Panc1 (cell line): Measurements from ENCODE around the gene HMGN3. TPM values are rescaled to one million over a fixed set of nuclear protein-coding genes. Genes with fewer than 3 reads are reported as not detected.
A peak's percentile ranks its signal among the peaks of the same experiment; 100 is the strongest.

Experiments
- ATAC-seq: fragments of 200-7000 bp; cut with Tn5 transposase; 2 replicates; pipeline ENCODE4 v1.9.1; 2020; ENCODE audit warnings: mild to moderate bottlenecking, moderate library complexity
- BruUV-seq: library from RNA; stranded (reverse); fragments of 400-500 nt; replicated peaks from 2 replicates; lab custom pipeline; 2021; lab: Mats Ljungman, UMichigan
- CTCF ChIA-PET: fragments of 300-600 bp; sonication (Branson Sonifier 250); formaldehyde crosslinking; loops from one replicate; lab custom pipeline; 2022; ENCODE audit warnings: antibody characterized with exemption; lab: Charles Lee
- POLR2A ChIA-PET: fragments of 300-600 bp; sonication (Branson Sonifier 250); formaldehyde crosslinking; loops from one replicate; lab custom pipeline; 2022; ENCODE audit warnings: antibody characterized with exemption; lab: Charles Lee
- DNase-seq: peaks from one replicate; pipeline ENCODE4 v3.0.0-alpha.2; 2010; ENCODE audit warnings: low read depth, low spot score
- H3K27ac ChIP-seq: 2 replicates; pipeline ENCODE4 v1.5.1; 2011; ENCODE audit warnings: mild to moderate bottlenecking, low read length, inconsistent platforms
- H3K27me3 ChIP-seq: fragments of 200-500 bp; sonication (Bioruptor generic); 2 replicates; pipeline ENCODE4 v1.6.0; 2014; ENCODE audit warnings: low read length, inconsistent platforms; ENCODE audit not compliant: control insufficient read depth, insufficient read depth
- H3K36me3 ChIP-seq: fragments of 200-500 bp; sonication (Bioruptor generic); 2 replicates; pipeline ENCODE4 v1.5.1; 2014; ENCODE audit warnings: inconsistent platforms, mild to moderate bottlenecking, low read length, moderate library complexity; ENCODE audit not compliant: control insufficient read depth, insufficient read depth
- H3K4me1 ChIP-seq: 2 replicates; pipeline ENCODE4 v1.5.1; 2011; ENCODE audit warnings: inconsistent platforms, mild to moderate bottlenecking, low read length, moderate library complexity; ENCODE audit not compliant: control insufficient read depth, insufficient read depth
- H3K4me3 ChIP-seq, 2 experiments: 2 replicates each; pipeline ENCODE4 v1.5.1; 2011 to 2012; ENCODE audit warnings: low read depth in 2 of 2, low read length in 2 of 2, mild to moderate bottlenecking in 2 of 2, inconsistent platforms in 1 of 2, moderate library complexity in 1 of 2
- H3K9me3 ChIP-seq: fragments of 200-500 bp; sonication (Bioruptor generic); 2 replicates; pipeline ENCODE4 v1.5.1; 2014; ENCODE audit warnings: low read depth, mild to moderate bottlenecking, inconsistent platforms, low read length, moderate library complexity; ENCODE audit not compliant: control insufficient read depth, insufficient read depth
- CTCF ChIP-seq: fragments of 450-650 bp; IDR thresholded peaks from 2 replicates; pipeline ENCODE4 v1.5.1; 2017; ENCODE audit warnings: mild to moderate bottlenecking
- POLR2AphosphoS5 ChIP-seq: IDR thresholded peaks from 2 replicates; pipeline ENCODE4 v1.6.1; 2012; ENCODE audit warnings: mild to moderate bottlenecking, low read depth, low read length, moderate library complexity
- SIN3A ChIP-seq: IDR thresholded peaks from 2 replicates; pipeline ENCODE4 v1.6.1; 2012; ENCODE audit warnings: low read depth, mild to moderate bottlenecking, low read length, moderate library complexity, borderline replicate concordance; ENCODE audit not compliant: insufficient read depth
- TCF7L2 ChIP-seq: IDR thresholded peaks from 2 replicates; pipeline ENCODE4 v1.6.1; 2011; ENCODE audit warnings: mild to moderate bottlenecking, low read depth, low read length, inconsistent platforms
- in situ Hi-C: cut with HindIII; loops from 2 replicates; pipeline ENCODE4 v1.10.0; 2016; ENCODE audit warnings: low sequenced_read_pairs, low pct_unique_long_range_greater_than_20kb
- intact Hi-C: fragments of 100-400 bp; cut with micrococcal nuclease; formaldehyde crosslinking; loops from one replicate; pipeline ENCODE4 v1.10.0; 2022; ENCODE audit not compliant: unreplicated experiment
- total RNA-seq: library from RNA; stranded (reverse); gene quantifications from one replicate; pipeline ENCODE4 v1.2.1, GENCODE V29; 2021; ENCODE audit not compliant: unreplicated experiment
- TF ChIP-seq, protein P1 (sequence below), 2 experiments: IDR thresholded peaks; 2 replicates each; pipeline ENCODE4 v1.6.1; 2011 to 2012; ENCODE audit warnings: low read depth in 2 of 2, control low read depth in 1 of 2, low read length in 1 of 2, mild to moderate bottlenecking in 1 of 2, moderate library complexity in 1 of 2; ENCODE audit not compliant: insufficient read depth in 1 of 2

The HMGN3 gene
- total RNA-seq, 1 experiment from 2014 or later: 52.0 TPM

DNA sequence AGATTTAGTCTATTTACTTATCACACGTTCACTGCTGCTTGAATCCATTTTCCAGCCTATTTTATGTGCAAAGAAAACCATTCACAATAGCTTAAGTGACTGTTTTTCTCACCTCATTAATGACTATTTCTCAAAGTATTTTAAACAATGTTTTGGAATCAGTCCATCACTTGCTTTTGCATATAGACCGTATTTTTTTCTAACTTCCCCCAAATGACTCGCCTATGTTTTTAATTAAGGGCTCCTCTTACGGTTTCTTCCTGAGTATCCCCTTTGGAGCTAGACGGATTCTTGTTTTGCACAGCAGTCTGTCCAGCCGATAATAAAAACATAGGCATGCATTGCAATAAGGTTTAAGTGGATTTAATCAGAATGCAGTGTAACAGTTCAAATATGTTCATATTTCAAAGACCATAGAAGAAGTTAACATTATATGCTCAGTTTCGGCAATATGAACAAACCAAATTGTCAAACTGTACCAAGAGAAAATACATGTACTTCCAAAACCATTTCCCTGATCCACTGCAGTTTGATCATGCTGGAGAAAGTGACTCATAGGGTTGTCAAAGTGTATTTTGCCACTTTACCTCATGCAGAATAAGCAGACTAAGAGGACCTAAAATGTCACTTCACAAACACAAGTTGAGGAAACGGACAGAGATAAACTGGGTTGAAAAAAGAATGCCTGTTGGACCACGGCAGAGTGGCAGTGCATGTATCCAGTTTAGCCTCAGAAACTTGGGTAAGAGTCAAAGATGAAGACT is 66.4 kb downstream of the HMGN3 start:
- H3K9me3 ChIP-seq: no peaks in the 10 kb centered on the region
- intact Hi-C loops (no loop called here), in situ Hi-C loops (no loop called here)
- H3K36me3 ChIP-seq: no peaks in the 10 kb centered on the region
- BruUV-seq: no TSS peak
- H3K4me1 ChIP-seq: no peaks in the 10 kb centered on the region
- TF ChIP-seq TCF7L2 (no peak), SIN3A (no peak), POLR2AphosphoS5 (no peak), CTCF (no peak)
- TF ChIP-seq, protein P1, sequence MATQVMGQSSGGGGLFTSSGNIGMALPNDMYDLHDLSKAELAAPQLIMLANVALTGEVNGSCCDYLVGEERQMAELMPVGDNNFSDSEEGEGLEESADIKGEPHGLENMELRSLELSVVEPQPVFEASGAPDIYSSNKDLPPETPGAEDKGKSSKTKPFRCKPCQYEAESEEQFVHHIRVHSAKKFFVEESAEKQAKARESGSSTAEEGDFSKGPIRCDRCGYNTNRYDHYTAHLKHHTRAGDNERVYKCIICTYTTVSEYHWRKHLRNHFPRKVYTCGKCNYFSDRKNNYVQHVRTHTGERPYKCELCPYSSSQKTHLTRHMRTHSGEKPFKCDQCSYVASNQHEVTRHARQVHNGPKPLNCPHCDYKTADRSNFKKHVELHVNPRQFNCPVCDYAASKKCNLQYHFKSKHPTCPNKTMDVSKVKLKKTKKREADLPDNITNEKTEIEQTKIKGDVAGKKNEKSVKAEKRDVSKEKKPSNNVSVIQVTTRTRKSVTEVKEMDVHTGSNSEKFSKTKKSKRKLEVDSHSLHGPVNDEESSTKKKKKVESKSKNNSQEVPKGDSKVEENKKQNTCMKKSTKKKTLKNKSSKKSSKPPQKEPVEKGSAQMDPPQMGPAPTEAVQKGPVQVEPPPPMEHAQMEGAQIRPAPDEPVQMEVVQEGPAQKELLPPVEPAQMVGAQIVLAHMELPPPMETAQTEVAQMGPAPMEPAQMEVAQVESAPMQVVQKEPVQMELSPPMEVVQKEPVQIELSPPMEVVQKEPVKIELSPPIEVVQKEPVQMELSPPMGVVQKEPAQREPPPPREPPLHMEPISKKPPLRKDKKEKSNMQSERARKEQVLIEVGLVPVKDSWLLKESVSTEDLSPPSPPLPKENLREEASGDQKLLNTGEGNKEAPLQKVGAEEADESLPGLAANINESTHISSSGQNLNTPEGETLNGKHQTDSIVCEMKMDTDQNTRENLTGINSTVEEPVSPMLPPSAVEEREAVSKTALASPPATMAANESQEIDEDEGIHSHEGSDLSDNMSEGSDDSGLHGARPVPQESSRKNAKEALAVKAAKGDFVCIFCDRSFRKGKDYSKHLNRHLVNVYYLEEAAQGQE (IDR thresholded peaks at IDR 0.05; ENCODE audit: insufficient read depth in 1 of 2, low read depth in 2 of 2, low read length in 1 of 2): no peak
- H3K27ac ChIP-seq: no peak overlapping the region
- DNase-seq (peak; percentile 1), ATAC-seq (no peak)
- POLR2A ChIA-PET: no interaction called here
- CTCF ChIA-PET: no interaction called here
- no peak overlapping the region for H3K4me3 ChIP-seq
- H3K27me3 ChIP-seq: no peaks in the 10 kb centered on the region

GRCh38 chr6:79159846-79160245 is 74.6 kb downstream of the HMGN3 start:
- POLR2A ChIA-PET: interaction anchor here (0.6 kb wide), 1 partner anchor 11 kb away, joined by 5 read pairs; no protein-coding TSS in a partner anchor
- Histone ChIP-seq H3K9me3 (no peaks in the 10 kb centered on the region), H3K4me1 (peaks cover 2% of the 10 kb centered on the region; the same call in 1 of the 2 replicates), H3K36me3 (no peaks in the 10 kb centered on the region), H3K27ac (no peak overlapping the region), H3K4me3 (no peak overlapping the region), H3K27me3 (no peaks in the 10 kb centered on the region)
- in situ Hi-C loops: no loop called here
- CTCF ChIA-PET: no interaction called here
- intact Hi-C loops: no loop called here
- DNase-seq (no peak), ATAC-seq (no peak)
- no peak for TF ChIP-seq POLR2AphosphoS5
- no TSS peak for BruUV-seq

- ATAC-seq (no peak), DNase-seq (no peak)
- Histone ChIP-seq H3K4me1 (peaks cover 2% of the 10 kb centered on the region; the same call in 1 of the 2 replicates), H3K9me3 (no peaks in the 10 kb centered on the region), H3K27ac (no peak overlapping the region), H3K27me3 (no peaks in the 10 kb centered on the region), H3K36me3 (no peaks in the 10 kb centered on the region), H3K4me3 (no peak overlapping the region)
- BruUV-seq: no TSS peak
- CTCF ChIA-PET: no interaction called here
- intact Hi-C loops (no loop called here), in situ Hi-C loops (no loop called here)
- TF ChIP-seq TCF7L2 (no peak), SIN3A (no peak), CTCF (no peak), POLR2AphosphoS5 (no peak)
- TF ChIP-seq, protein P1 (IDR thresholded peaks at IDR 0.05; ENCODE audit: insufficient read depth in 1 of 2, low read depth in 2 of 2, low read length in 1 of 2): no peak
- POLR2A ChIA-PET: no interaction called here
Observed at GRCh38 chr6:79158856-79159516, 75.5 kb downstream of the HMGN3 start.
